IPS-NIHi7 (cell line): ENCODE results near the gene OGFR.
"Not testable (repeated sequence)": the region's sequence is repeated elsewhere in the genome, so short reads cannot be mapped to it uniquely, and the experiment has no call there.

ENCODE experiments used
- DNase-seq: peaks from one replicate; pipeline ENCODE4 v3.0.0; 2012; ENCODE audit warnings: mixed read lengths; ENCODE audit errors: extremely low spot score

The OGFR gene

DNA sequence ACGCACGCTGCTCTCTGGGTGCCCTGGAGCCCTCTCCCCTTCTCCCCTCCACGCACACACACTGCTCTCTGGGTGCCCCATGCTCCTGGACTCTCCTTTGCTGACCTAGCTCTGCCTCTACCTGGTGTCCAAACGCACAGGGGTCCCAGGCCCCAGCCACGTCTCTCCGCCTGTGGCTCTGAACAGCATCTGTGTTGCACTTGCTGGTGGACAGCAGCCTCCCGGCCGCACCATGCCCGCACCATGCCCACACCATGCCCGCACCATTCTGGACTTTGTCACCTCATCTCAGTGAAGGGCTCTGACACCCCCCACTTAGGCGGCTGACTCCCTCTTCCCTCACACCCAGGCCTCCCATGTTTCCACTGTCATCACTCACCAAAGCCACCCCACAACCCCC is 35.2 kb downstream of the OGFR start:
- DNase-seq = no peak

DNA sequence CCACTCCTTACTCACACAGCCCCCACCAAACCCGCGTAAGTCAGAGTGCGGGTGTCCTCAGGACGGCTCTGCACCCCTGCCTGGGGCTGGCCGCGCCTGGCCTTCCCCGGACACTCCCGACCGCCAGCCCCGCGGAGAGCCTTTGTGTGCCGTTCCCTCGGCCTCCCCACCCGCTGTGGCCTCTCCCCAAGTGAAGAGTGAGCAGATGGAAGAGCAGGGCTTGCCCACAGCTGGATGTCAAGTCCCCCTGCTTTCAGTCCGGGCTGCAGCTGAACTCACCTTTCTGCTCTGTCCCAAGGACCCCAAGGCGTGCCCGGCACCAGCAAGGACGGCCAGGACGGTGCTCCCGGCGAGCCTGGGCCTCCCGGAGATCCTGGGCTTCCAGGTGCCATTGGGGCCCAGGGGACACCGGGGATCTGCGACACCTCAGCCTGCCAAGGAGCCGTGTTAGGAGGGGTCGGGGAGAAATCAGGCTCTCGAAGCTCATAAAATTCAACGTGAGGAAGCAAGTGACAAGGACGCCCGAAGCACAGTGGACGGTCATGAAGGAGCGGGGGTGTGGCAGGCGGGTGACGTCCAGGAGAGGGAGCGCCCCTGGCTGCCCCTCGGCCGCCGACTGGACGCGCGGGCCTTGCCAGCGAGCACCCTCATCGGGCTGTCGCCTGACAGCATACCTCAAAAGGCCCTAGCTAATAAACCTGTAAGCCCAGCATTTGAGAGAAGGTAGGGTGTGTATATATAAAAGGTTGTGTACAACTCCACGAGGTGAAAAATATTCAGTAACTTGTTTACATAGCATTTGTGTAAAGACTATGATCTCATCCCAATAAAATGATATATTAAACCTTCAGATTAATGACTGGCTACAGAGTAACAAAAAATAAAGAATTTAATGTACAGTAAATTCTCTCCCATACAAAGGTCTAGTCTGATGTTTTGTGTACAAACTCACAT is 35.9 kb downstream of the OGFR start:
- no peak for DNase-seq

DNA sequence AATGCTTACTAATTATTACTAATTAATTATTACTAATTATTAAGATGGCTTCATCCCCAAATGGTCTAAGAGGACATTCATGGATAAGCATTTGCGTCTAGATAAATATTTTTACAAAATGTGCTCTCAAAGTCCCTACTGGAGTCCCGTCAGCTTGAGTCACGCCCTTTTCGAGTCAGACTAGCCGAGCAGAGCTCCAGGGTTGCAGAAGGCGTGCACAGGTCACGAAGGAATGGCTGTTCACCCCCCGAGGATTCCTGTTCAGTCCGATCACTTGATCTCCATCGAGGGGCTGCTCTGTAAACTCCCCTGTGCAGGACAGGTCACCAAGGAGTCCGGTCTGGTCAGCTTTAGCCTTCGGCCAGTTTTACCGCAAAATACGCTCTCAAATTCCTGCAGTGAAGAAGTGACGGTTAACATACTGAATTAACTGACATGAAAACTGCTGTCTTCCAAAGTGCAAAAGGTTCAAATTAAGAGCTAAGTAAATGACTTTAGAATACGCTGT is 37.1 kb downstream of the OGFR start:
- no peak for DNase-seq

DNA sequence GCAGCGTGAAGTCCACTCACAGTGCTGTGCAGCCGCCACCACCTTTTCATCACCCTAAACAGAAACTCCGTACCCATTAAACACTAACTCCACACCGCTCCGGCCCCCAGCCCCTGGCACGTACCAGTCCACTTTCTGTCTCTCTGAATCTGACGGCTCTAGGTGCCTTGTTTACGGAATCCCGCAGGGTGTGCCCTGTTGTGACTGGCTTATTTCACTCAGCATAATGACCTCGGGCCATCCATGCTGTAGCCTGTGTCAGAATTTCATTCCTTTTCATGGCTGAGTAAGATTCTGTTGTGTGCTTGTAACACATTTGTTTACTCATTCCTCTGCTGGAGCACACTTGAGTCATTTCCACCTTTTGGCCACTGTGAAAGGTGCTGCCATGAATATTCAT is 39.0 kb downstream of the OGFR start:
- no peak for DNase-seq

DNA sequence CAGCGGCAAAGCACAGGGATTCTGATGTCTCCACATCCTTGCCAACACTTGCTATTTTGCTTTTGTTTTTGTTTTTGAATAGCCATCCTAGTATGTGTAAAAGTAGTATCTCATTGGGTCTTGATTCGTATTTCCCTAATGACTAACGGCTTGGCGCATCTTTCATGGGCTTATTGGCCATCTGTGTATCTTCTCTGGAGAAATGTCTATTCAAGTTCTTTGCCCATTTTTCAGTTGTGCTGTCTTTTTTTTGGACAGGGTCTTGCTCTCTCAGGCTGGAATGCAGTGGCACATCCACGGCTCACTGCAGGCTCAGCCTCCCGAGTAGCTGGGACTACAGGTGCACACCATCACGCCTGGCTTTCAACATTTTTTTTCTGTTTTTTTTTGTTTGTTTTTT is 39.5 kb downstream of the OGFR start:
- DNase-seq = no peak

DNA sequence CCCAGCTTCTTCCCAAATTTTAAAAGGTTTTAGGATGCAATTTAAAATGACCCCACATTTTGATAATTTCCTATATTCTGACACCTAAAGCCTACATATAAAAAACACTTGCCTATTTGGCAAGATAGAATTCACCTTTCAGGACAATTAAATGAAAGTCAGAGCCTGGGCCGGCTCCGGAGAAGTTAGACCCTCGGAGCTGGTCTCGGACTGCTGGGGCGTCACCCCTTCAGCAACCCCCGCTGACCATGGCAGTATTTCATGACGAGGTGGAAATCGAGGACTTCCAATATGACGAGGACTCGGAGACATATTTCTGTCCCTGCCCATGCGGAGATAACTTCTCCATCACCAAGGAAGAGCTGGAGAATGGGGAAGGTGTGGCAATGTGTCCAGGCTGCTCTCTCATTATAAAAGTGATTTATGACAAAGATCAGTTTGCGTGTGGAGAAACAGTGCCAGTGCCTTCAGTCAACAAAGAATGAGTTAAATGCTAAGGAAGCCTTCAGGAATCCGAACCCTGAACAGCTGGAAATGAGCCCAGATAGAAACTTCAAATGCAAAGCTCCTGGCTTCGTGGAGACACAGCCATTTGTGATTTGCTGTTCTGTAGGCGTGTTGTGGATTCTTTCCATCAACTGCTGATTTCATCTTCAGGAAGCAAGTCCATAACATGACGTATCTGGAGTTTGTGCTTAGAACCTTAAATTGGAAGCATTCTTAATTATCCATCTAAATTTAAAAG is 41.0 kb downstream of the OGFR start:
- DNase-seq = no peak

DNA sequence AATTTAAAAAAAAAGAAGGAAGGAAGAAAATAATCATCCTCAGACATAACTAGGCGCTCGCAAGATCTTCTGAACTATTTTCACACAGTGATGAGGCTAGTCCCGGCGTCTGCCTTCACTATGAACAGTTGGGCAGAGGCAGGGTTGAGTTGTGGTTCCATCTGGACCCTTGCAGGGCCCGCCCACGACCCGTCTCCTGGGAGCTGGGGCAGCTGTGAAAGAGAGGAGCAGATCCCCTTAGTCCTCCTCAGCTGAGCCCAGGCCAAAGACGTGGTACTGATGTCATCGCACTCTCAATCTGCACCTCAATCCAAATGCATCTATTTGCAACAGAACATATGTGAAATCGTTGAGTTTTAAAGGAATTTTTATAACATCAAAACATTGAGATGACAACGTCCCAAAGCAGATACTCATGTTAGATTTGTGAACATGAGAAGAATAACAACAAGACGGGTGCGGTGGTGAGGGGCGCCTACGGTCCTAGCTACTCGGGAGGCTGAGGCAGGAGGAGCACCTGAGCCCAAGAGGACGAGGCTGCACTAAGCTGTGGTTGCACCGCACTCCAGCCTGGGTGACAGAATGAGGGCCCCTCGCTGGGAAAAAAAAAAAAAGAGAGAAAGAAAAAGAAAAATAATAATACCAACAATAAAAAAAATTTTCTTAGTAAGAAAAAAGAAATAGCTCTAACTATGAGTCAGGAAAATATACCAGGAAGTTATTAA is 41.7 kb downstream of the OGFR start:
- DNase-seq = no peak

DNA sequence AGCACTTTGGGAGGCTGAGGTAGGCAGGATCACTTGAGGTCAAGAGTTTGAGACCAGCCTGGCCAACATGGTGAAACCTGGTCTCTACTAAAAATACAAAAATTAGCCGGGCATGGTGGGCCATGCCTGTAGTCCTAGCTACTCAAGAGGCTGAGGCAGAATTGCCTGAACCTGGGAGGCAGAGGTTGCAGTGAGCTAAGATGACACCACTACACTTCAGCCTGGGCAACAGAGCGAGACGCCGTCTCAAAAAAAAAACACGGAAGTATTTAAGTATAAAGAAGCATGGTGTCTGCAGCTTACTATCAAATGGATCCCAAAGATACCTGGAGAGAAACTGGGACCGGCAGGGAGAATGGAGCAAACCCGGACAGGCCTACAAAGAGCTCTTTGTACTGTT is 44.3 kb downstream of the OGFR start:
- not testable (repeated sequence) for DNase-seq

DNA sequence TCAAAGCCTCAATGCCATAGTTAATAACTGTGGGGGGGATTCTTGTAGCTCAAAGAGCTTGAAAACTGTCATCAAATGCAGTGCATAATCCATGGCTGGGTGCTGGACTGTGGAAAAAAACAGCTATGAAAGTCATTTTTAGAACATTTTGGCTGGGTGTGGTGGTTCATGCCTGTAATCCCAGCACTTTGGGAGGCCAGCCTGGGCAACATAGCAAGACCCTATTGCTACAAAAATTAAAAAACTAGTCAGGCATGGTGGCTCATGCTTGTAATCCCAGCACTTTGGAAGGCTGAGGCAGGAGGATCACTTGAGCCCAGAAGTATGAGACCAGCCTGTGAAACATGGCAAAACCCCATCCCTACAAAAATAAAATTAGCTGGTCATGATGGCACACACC is 44.8 kb downstream of the OGFR start:
- no peak for DNase-seq

DNA sequence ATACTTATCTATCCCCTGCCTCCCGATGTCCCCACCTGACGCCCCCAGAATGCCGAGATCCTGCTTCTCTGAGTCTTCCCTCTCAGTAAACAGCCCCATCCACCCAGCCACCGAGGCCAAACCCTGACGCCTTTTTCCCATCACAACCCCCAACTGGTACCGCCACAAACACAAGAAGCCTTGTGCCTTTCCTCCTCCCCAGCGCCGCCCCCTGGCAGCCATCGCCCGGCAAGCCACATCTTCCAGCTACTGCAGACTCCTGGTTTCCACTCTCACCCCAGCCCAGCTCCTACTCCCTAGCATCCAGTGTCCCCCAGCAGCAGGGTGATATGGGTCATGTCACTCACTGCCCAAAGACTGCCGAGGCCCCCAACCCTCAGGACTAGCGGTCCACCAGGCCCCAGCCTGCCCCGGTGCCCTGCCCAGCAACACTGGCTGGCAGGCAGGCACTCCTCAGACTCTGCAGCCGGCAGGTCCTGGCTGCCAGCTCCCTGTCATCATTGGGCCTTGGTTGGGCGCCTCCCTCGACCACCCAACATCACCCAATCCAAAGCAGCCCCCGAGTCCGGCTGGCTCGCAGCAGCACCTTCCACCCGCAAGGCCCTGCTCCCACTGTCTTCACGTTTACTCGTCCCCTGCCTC is 45.8 kb downstream of the OGFR start:
- no peak for DNase-seq

DNA sequence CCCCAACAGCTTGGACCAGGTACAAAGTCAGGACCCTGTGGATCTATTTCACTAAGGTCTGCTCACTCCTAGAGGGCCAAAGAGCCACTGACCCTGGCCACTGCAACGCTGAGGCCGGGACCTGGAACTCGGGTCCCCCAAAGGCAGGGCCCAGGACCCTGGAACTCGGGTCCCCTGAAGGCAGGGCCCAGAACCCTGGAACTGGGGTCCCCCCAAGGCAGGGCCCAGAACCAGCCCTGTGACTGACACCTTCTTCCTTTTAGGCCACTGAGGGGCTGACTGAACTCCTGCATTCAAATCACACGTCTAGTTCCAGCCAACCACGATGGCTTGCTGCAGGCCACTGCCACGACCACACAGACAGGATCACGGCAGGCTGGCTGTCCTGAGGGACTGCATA is 47.6 kb downstream of the OGFR start:
- DNase-seq = no peak

DNA sequence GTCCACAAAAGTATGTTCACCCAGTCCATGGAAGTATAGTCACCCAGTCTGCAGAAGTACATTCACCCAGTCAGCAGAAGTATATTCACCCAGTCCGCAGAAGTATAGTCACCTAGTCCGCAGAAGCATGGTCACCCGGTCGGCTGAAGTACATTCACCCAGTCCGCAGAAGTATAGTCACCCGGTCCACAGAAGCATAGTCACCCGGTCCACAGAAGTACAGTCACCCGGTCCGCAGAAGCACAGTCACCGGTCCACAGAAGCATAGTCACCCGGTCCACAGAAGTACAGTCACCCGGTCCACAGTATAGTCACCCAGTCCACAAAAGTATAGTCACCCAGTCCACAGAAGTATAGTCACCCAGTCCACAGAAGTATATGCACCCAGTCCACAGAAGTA is 48.2 kb downstream of the OGFR start:
- DNase-seq = no peak

DNA sequence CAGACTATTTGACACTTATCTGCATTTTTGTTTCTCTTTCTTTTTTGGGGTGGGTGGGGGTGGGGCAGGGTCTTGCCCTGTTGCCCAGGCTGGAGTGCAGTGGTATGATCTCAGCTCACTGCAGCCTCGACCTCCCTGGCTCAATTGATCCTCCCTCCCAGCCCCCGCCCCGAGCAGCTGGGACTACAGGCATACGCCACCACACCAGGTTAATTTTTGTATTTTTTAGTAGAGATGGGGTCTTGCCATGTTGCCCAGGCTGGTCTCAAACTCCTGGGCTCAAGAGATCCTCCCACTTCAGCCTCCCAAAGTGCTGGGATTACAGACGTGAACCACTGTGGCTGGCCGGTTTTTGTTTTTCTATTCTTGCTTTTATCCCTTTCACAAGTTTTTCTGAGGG is 48.7 kb downstream of the OGFR start:
- DNase-seq = not testable (repeated sequence)

DNA sequence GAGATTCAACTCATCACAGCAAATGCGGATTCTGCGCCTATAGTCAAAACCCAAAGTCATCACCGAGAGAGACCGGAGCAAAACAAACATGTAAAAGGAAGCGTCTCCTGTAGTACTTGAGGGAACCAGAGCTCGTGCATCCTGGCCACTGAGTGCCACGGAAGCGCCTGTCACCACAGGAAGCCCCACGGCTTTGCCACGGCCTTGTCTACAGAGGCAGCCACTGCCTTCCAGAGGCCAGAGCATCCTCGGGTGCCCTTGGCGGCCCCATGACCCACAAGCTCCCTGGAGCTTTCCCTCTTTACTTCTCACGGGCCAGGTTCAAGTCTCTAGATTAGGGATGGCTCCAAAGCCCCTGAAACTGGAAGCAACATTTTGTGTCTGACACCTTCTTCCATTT is 49.5 kb downstream of the OGFR start:
- no peak for DNase-seq

DNA sequence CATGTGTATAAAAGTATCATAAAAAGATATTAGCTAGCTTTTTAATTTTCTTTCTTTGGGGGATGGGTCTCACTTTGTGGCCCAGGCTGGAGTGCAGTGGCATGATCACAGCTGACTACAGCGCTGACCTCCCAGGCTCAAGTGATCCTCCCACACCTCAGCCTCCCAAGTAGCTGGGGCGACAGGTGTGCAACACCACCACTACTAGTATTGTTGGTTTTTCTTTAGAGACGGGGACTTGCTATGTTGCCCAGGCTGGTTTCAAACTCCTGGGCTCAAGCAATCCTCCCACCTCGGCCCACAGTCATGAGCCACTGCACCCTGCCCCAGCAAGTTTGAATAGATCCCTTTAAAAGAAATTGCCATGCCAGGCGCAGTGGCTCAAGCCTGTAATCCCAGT is 50.5 kb downstream of the OGFR start:
- DNase-seq = no peak

DNA sequence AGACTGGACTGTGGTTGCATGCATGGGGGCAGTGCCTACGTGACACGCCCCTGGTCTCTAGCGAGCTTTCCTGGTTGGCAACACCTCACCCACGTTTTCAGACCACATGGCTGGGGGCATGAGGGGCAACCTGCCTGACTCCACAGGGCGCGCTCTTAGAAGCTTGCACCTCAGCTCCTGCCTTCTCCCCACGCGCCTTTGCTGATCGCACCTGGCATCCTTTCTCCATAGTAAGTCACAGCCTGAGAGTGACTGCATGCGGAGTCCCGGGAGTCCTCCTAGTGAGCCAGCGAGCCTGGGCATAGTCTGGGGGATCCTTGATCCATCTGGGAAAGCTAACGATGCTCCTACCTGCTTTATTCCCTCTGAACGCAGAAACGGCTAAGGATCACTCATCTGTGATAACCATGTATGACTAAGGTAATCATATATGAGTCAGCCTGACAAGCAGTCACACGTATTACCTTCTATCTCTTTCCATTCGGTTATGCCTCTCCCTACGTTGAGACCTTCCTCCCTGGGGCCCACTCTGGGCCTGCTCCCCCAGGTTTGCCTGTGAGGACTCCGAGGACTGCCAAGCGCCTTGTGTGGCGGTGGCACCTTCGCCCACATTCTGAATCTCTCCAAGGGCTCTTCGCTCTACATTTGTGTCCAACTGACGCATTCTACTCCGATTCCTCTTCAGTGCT is 52.4 kb downstream of the OGFR start:
- no peak for DNase-seq

DNA sequence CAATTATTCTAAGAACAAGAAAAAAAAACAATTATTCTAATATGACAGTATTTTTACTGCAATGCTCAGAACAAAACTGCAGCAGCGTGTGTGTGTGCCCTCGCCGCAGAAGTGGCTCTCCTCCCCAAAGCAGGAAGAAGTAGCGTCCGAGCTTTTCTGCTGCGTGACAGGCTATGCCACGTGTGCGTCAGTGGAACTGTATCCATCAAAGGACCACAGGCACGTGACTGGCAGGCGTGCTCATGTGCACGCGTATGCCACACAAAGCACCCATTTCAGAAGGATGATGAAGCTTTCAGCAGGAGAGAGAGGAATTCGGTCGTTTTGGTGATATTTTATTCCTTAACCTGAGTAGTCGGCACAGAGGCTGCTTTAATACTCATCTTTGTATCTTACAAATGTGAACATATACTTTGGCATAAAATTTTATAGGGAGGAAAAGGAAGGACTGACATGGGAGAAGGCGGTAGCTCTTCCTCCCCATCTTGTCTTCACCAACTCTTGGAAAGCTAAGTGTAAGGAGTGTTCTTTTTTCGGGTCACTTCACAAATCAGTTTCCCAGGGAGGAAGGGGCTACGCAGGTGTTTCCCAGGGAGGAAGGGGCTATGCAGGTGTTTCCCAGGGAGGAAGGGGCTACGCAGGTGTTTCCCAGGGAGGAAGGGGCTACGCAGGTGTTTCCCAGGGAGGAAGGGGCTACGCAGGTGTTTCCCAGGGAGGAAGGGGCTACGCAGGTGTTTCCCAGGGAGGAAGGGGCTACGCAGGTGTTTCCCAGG is 53.6 kb downstream of the OGFR start:
- DNase-seq = no peak

DNA sequence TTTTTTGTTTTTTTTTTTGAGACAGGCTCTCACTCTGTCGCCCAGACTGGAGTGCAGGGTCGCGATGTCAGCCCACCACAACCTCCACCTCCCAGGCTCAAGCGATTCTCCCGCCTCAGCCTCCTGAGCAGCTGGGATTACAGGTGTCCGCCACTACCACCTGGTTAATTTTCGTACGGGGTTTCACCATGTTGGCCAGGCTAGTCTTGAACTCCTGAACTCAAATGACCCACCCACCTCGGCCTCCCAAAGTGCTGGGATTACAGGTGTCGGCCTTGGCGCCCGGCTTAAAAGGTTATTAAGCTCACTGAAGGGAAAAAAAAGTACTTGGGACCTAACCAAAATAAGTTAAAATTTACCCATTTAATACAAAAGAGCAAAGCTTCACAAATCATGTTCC is 55.1 kb downstream of the OGFR start:
- no peak for DNase-seq

DNA sequence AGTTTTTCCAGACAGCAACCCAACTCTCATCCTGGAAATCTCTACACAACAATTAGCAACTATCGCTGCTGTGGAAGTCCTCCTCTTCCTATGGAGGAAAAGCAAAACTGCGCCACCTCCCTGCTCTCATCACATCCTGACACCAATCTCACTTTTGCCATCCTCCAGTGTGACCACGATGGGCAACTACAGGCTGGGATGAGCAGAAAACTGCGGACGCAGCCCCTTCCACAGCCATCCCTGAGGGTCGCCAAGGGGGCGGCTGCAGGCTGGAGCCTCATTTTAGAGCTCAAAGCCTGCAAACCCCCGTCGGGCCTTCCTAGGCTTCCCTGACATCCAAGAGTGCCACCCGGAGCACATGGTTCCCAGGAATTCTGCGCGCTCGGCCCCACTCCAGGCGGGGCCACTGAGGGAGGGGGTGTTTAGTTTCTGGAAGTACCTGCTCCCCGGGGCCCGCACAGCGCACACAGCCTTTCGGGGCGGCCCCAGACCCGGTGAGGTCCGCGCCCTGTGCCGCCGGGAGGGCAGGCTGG is 55.8 kb downstream of the OGFR start:
- no peak for DNase-seq
